Ovary (tissue), 3 donors: ENCODE measurements around the gene ZNF345.

Experiments used
- POLR2A ChIP-seq: fragments of 450-650 bp; IDR thresholded peaks from one replicate; pipeline ENCODE4 v1.6.1; 2017; ENCODE audit warnings: antibody characterized with exemption, mild to moderate bottlenecking, moderate library complexity
- TF ChIP-seq, protein P1 (sequence below), 3 donors: fragments of 450-650 bp in 2 of 3; fragments of 200-600 bp in 1 of 3; IDR thresholded peaks; one replicate each; pipeline versions ENCODE4 v1.5.1 to v1.8.0; 2016 to 2022; ENCODE audit warnings: antibody characterized with exemption in 3 of 3, mild to moderate bottlenecking in 1 of 3
- donor health status: DM: no; HTN: no; CAD: no.

DNA sequence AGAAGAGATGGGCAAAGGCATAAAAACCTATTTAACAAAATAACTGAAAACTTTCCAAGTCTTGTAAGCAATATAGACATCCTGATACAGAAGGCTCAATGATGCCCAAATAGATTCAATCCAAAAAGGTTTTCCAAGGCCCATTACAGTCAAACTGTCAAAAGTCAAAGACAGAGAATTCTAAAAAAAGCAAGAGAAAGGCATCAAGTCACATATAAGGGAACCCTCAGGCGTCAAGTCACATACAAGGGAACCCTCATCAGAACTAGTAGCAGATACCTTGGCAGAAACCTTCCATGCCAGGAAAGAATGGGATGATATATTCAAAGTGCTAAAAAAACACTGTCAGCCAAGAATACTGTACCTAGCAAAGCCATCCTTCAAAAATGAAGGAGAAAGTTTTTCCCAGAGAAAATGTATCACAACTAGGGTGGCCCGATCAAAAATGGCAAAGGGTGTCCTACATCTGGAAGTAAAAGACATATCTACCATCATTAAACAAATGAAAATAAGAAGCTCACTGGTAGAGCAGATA, 44.2 kb downstream of the ZNF345 start:
- TF ChIP-seq, protein P1, sequence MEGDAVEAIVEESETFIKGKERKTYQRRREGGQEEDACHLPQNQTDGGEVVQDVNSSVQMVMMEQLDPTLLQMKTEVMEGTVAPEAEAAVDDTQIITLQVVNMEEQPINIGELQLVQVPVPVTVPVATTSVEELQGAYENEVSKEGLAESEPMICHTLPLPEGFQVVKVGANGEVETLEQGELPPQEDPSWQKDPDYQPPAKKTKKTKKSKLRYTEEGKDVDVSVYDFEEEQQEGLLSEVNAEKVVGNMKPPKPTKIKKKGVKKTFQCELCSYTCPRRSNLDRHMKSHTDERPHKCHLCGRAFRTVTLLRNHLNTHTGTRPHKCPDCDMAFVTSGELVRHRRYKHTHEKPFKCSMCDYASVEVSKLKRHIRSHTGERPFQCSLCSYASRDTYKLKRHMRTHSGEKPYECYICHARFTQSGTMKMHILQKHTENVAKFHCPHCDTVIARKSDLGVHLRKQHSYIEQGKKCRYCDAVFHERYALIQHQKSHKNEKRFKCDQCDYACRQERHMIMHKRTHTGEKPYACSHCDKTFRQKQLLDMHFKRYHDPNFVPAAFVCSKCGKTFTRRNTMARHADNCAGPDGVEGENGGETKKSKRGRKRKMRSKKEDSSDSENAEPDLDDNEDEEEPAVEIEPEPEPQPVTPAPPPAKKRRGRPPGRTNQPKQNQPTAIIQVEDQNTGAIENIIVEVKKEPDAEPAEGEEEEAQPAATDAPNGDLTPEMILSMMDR (IDR thresholded peaks at IDR 0.05), result no peak
- TF ChIP-seq POLR2A, result no peak
